Measurements from ENCODE around the gene CA5A.
"Not testable (repeated sequence)": the region's sequence is repeated elsewhere in the genome, so short reads cannot be mapped to it uniquely, and the experiment has no call there.

DNA sequence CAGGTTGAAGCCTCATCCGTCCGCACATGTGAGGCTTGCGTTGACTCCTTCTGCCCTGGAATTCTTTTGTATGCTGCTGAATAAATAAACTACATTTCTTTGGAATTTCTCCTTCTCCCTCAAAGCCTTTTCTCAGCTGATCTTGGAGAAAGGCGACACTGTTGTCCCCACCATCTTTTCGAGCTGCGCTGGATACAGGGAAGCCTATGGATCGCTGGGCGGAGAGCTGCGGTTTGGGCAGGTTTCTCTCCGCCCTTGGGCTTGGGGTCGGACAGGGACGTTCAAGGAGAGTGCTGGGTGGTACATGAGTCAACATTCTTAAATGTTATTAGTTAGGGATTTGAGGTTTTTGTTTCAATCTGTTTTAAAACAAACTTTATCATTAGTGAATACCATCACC is 35.8 kb downstream of the CA5A start:
- TF ChIP-seq, protein P1, sequence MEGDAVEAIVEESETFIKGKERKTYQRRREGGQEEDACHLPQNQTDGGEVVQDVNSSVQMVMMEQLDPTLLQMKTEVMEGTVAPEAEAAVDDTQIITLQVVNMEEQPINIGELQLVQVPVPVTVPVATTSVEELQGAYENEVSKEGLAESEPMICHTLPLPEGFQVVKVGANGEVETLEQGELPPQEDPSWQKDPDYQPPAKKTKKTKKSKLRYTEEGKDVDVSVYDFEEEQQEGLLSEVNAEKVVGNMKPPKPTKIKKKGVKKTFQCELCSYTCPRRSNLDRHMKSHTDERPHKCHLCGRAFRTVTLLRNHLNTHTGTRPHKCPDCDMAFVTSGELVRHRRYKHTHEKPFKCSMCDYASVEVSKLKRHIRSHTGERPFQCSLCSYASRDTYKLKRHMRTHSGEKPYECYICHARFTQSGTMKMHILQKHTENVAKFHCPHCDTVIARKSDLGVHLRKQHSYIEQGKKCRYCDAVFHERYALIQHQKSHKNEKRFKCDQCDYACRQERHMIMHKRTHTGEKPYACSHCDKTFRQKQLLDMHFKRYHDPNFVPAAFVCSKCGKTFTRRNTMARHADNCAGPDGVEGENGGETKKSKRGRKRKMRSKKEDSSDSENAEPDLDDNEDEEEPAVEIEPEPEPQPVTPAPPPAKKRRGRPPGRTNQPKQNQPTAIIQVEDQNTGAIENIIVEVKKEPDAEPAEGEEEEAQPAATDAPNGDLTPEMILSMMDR (IDR thresholded peaks at IDR 0.05 in 2 of 3, conservative IDR thresholded peaks at IDR 0.05 in 1 of 3; ENCODE audit: borderline replicate concordance in 1 of 3, insufficient read depth in 1 of 3, low read depth in 2 of 3, low read length in 2 of 3), result not testable (repeated sequence)
- TF ChIP-seq YY1 (IDR thresholded peaks at IDR 0.05; ENCODE audit: extremely low read depth, insufficient replicate concordance, low read depth, low read length); SIN3A (IDR thresholded peaks at IDR 0.05; ENCODE audit: low read depth); POLR2A (IDR thresholded peaks at IDR 0.05; ENCODE audit: borderline replicate concordance, extremely low read depth, insufficient read depth, insufficient read length): not testable (repeated sequence)
